Middle frontal gyrus (tissue), 1 donor: ENCODE data around the gene DENND2D.

Source experiments
- DNase-seq: peaks from one replicate; pipeline ENCODE4 v3.0.0-alpha.2; 2015; ENCODE audit warnings: low spot score; ENCODE audit errors: extremely low spot score

The DENND2D gene

DNA sequence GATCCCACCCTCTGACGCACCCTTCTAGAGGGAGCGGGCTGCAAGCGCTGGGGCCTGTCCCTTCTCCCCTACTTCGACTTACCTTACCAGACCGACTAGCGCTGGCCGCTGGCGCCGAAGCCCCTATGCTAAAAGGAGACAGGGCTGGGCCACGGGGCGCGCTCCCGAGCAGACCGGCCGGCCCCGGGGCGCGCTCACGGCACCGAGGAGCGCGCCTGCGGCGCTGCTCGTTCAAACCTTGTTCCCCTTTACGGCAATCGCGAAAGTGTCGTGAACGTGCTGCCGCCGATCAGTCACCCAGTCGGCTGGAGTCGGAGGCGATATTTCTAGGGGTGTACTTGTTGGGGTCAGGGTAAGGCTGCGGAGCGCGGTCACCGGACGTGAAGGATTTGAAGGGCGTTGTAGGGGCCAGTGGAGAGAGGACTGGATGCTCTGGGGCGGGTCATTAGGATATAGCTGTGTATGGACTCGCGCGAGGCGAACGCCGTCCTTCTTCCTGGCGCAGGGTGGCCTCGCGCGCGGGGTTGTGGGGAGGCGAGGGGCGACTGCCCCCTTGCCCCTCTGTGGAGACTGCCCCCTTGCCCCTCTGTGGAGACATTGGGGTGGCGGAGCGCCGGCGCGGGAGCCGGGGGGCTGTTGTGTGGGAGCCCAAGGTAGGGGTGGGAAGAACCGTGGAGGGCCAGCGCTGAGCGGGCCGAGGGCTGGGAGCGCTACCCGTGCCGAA, 60.3 kb downstream of the DENND2D start, which contains the start of the genes CEPT1 and DRAM2:
CEPT1 (plus strand) TSS at position 268 of the 724 bp plus-strand sequence. CDS start 7,492 bp downstream, outside the sequence.
DRAM2 (minus strand) TSS at position 138 of the 724 bp plus-strand sequence. CDS start 8,539 bp downstream, outside the sequence.
- peak; percentile 90 for DNase-seq

DNA sequence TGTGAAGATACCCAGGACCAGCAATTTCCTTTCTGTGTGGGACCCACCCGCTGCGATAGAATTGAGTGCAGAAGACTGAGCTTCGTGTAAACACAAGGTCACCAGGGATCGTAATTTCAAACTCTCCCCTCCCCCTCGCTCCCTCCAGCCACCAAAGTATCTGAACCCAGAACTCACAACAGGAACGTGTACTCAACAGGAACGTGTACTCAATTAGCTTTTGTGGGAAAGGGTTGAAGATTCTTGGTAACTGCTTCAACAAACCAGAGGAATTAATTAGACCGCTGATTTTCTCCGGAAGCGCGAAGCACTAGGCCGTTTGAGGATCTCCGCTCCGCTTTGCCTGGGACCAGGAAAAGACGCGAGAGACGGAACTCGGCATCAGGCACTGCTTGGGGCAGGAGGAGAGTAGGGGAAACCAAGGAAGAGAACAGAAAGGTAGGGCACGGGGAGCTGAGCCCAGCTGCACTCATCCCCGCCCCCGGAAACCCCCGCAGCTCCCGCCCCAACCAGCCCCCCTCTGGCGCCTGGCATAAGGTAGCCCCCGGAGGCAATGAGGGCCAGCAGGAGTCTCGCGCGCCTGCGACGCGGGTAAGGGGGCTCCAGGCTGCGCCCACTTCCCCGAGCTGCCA, 61.0 kb downstream of the DENND2D start:
- no peak for DNase-seq
